Ammon's horn (tissue), 1 donor: ENCODE measurements around the gene FOSB.

ENCODE experiments used
- DNase-seq: peaks from one replicate; pipeline ENCODE4 v3.0.0-alpha.2; 2016; ENCODE audit warnings: low spot score

Gene FOSB

GRCh38 chr19:45485305-45486077 is 17.7 kb downstream of the FOSB start:
- peak; percentile 97 for DNase-seq

GRCh38 chr19:45488708-45489107 is 20.9 kb downstream of the FOSB start:
- no peak for DNase-seq

- no peak for DNase-seq
Observed at GRCh38 chr19:45489216-45489855, 21.5 kb downstream of the FOSB start.

GRCh38 chr19:45492137-45492626 is 24.4 kb downstream of the FOSB start:
- no peak for DNase-seq

- DNase-seq = peak; percentile 49
Observed at GRCh38 chr19:45492627-45493470, 25.1 kb downstream of the FOSB start.

- no peak for DNase-seq
Observed at GRCh38 chr19:45494261-45494916, 26.6 kb downstream of the FOSB start.

- no peak for DNase-seq
Observed at GRCh38 chr19:45495178-45495577, 27.4 kb downstream of the FOSB start.

- no peak for DNase-seq
Observed at GRCh38 chr19:45496349-45496953, 28.7 kb downstream of the FOSB start.

- DNase-seq = no peak
Observed at GRCh38 chr19:45497791-45498190, 30.0 kb downstream of the FOSB start.

- DNase-seq = no peak
Observed at GRCh38 chr19:45498411-45499195, 30.8 kb downstream of the FOSB start, which contains the start of gene PPM1N. Gene PPM1N, plus strand, starts transcription at chr19:45498443. Its CDS starts 30 bp downstream, at chr19:45498473.

- DNase-seq = no peak
Observed at GRCh38 chr19:45499196-45500180, 31.7 kb downstream of the FOSB start.

- no peak for DNase-seq
Observed at GRCh38 chr19:45500918-45501729, 33.3 kb downstream of the FOSB start.

- DNase-seq = no peak
Observed at GRCh38 chr19:45501730-45502014, 33.9 kb downstream of the FOSB start.

GRCh38 chr19:45502111-45502510 is 34.3 kb downstream of the FOSB start:
- no peak for DNase-seq

GRCh38 chr19:45503909-45504308 is 36.1 kb downstream of the FOSB start:
- no peak for DNase-seq

- DNase-seq = no peak
Observed at GRCh38 chr19:45505151-45505995, 37.6 kb downstream of the FOSB start.

GRCh38 chr19:45505996-45506245 is 38.1 kb downstream of the FOSB start:
- no peak for DNase-seq
